IMR-90 (cell line): Measurements from ENCODE around the gene PRKCE. TPM values are rescaled to one million over a fixed set of nuclear protein-coding genes. Genes with fewer than 3 reads are reported as not detected.

Experiments
- ATAC-seq: fragments of 200-7000 bp; cut with Tn5 transposase; 2 replicates; pipeline ENCODE4 v1.9.1; 2020; ENCODE audit warnings: low read depth, mild to moderate bottlenecking, moderate library complexity
- BruUV-seq: library from RNA; stranded (reverse); fragments of 400-500 nt; replicated peaks from 2 replicates; lab custom pipeline; 2021; lab: Mats Ljungman, UMichigan
- CTCF ChIA-PET: fragments of 300-600 bp; formaldehyde crosslinking; extraction: SDS; loops from one replicate; lab custom pipeline; 2021; ENCODE audit warnings: antibody characterized with exemption; lab: Yijun Ruan, JAX
- POLR2A ChIA-PET: fragments of 300-600 bp; sonication (Branson Sonifier 250); formaldehyde crosslinking; loops from one replicate; lab custom pipeline; 2022; ENCODE audit warnings: antibody characterized with exemption; ENCODE audit not compliant: unreplicated experiment; lab: Charles Lee
- DNase-seq: peaks from one replicate; pipeline ENCODE4 v3.0.0; 2013
- H2AFZ ChIP-seq: replicated peaks from 2 replicates; pipeline ENCODE3; 2013; ENCODE audit warnings: low read length, mild to moderate bottlenecking; ENCODE audit not compliant: poor library complexity
- H2AK5ac ChIP-seq: 2 replicates; pipeline ENCODE4 v1.6.1; 2013; ENCODE audit warnings: low read depth, low read length, inconsistent platforms
- H2AK9ac ChIP-seq: replicated peaks from 2 replicates; pipeline ENCODE3; 2013; ENCODE audit warnings: mild to moderate bottlenecking, low read depth, low read length, moderate library complexity; ENCODE audit not compliant: poor library complexity
- H2BK120ac ChIP-seq: 2 replicates; pipeline ENCODE4 v1.6.1; 2013; ENCODE audit warnings: low read depth, low read length, inconsistent platforms
- H2BK15ac ChIP-seq: 3 replicates; pipeline ENCODE4 v1.6.1; 2013; ENCODE audit warnings: low read depth, low read length, inconsistent platforms
- H2BK20ac ChIP-seq: 2 replicates; pipeline ENCODE4 v1.6.1; 2013; ENCODE audit warnings: low read depth, mild to moderate bottlenecking, inconsistent platforms, low read length, moderate library complexity
- H2BK5ac ChIP-seq: 2 replicates; pipeline ENCODE4 v1.6.1; 2013; ENCODE audit warnings: mild to moderate bottlenecking, low read depth, low read length, inconsistent platforms; ENCODE audit not compliant: poor library complexity, severe bottlenecking
- H3K14ac ChIP-seq: replicated peaks from 2 replicates; pipeline ENCODE4 v1.6.1; 2013; ENCODE audit warnings: low read depth, low read length, inconsistent platforms
- H3K18ac ChIP-seq: 2 replicates; pipeline ENCODE4 v1.6.1; 2013; ENCODE audit warnings: low read depth, low read length, control low read depth
- H3K23ac ChIP-seq: 2 replicates; pipeline ENCODE4 v1.6.1; 2013; ENCODE audit warnings: low read depth, low read length, inconsistent platforms
- H3K27ac ChIP-seq: 2 replicates; pipeline ENCODE4 v1.5.1; 2013; ENCODE audit warnings: mild to moderate bottlenecking, control low read depth, low read length; ENCODE audit not compliant: insufficient read depth
- H3K27me3 ChIP-seq: 2 replicates; pipeline ENCODE4 v1.6.1; 2013; ENCODE audit warnings: low read length; ENCODE audit not compliant: control insufficient read depth, insufficient read depth
- H3K36me3 ChIP-seq: 2 replicates; pipeline ENCODE4 v1.6.1; 2013; ENCODE audit warnings: low read length, mixed read lengths; ENCODE audit not compliant: control insufficient read depth, insufficient read depth
- H3K4ac ChIP-seq: 2 replicates; pipeline ENCODE4 v1.6.1; 2013; ENCODE audit warnings: low read depth, low read length, inconsistent platforms
- H3K4me1 ChIP-seq: 2 replicates; pipeline ENCODE4 v1.6.1; 2013; ENCODE audit warnings: low read length, mixed read lengths; ENCODE audit not compliant: control insufficient read depth, insufficient read depth
- H3K4me2 ChIP-seq: 2 replicates; pipeline ENCODE4 v1.6.1; 2013; ENCODE audit warnings: low read depth, mild to moderate bottlenecking, control low read depth, low read length, moderate library complexity
- H3K4me3 ChIP-seq: 2 replicates; pipeline ENCODE4 v1.5.1; 2013; ENCODE audit warnings: low read depth, mild to moderate bottlenecking, control low read depth, low read length, moderate library complexity; ENCODE audit not compliant: insufficient read depth
- H3K56ac ChIP-seq: 2 replicates; pipeline ENCODE4 v1.6.1; 2013; ENCODE audit warnings: low read length, inconsistent platforms; ENCODE audit not compliant: insufficient read depth; ENCODE audit errors: extremely low read depth
- H3K79me1 ChIP-seq, 2 experiments: 2 replicates each; pipeline ENCODE4 v1.6.1; 2013; ENCODE audit warnings: low read length in 2 of 2, inconsistent platforms in 1 of 2, low read depth in 1 of 2
- H3K9ac ChIP-seq: 2 replicates; pipeline ENCODE4 v1.6.1; 2013; ENCODE audit warnings: low read depth, low read length, control low read depth
- H3K9me1 ChIP-seq: 2 replicates; pipeline ENCODE4 v1.6.1; 2013; ENCODE audit warnings: low read length, inconsistent platforms; ENCODE audit not compliant: insufficient read depth
- H3K9me3 ChIP-seq: 2 replicates; pipeline ENCODE4 v1.6.1; 2013; ENCODE audit warnings: low read length; ENCODE audit not compliant: control insufficient read depth, insufficient read depth
- H4K20me1 ChIP-seq: 2 replicates; pipeline ENCODE4 v1.6.1; 2013; ENCODE audit warnings: low read length, inconsistent platforms; ENCODE audit not compliant: insufficient read depth
- H4K5ac ChIP-seq: 2 replicates; pipeline ENCODE4 v1.6.1; 2013; ENCODE audit warnings: mild to moderate bottlenecking, low read depth, low read length, control low read depth
- H4K8ac ChIP-seq, 2 experiments: 2 replicates each; pipeline ENCODE4 v1.6.1; 2013; ENCODE audit warnings: low read depth in 2 of 2, low read length in 2 of 2, control low read depth in 1 of 2, inconsistent platforms in 1 of 2
- H4K91ac ChIP-seq: 2 replicates; pipeline ENCODE4 v1.6.1; 2013; ENCODE audit warnings: low read depth, low read length, inconsistent platforms; ENCODE audit not compliant: insufficient read depth
- BHLHE40 ChIP-seq: fragments of 150-350 bp; IDR thresholded peaks from 2 replicates; pipeline ENCODE4 v1.6.1; 2016; ENCODE audit warnings: mild to moderate bottlenecking, low read depth, low read length
- CHD1 ChIP-seq: IDR thresholded peaks from 2 replicates; pipeline ENCODE4 v1.6.1; 2012; ENCODE audit warnings: low read depth, low read length, improper control_type of control experiment
- ELK1 ChIP-seq: fragments of 150-350 bp; IDR thresholded peaks from 2 replicates; pipeline ENCODE4 v1.6.1; 2016; ENCODE audit warnings: low read depth, mild to moderate bottlenecking, low read length, moderate library complexity, borderline replicate concordance
- FOS ChIP-seq: fragments of 150-350 bp; IDR thresholded peaks from 2 replicates; pipeline ENCODE4 v1.6.1; 2016; ENCODE audit warnings: low read depth, low read length
- NFE2L2 ChIP-seq: fragments of 150-350 bp; IDR thresholded peaks from 2 replicates; pipeline ENCODE4 v1.6.1; 2016; ENCODE audit warnings: low read depth, mild to moderate bottlenecking, low read length
- POLR2A ChIP-seq: IDR thresholded peaks from 2 replicates; pipeline ENCODE4 v1.6.1; 2012; ENCODE audit warnings: mild to moderate bottlenecking, low read depth, low read length
- RAD21 ChIP-seq: IDR thresholded peaks from 2 replicates; pipeline ENCODE4 v1.6.1; 2012; ENCODE audit warnings: low read length, improper control_type of control experiment
- RCOR1 ChIP-seq: IDR thresholded peaks from 2 replicates; pipeline ENCODE4 v1.6.1; 2012; ENCODE audit warnings: mild to moderate bottlenecking, low read length, improper control_type of control experiment; ENCODE audit not compliant: insufficient replicate concordance
- RFX5 ChIP-seq: IDR thresholded peaks from 2 replicates; pipeline ENCODE4 v1.8.0; 2012; ENCODE audit warnings: low read depth, mild to moderate bottlenecking, low read length, moderate library complexity
- SMC3 ChIP-seq: fragments of 150-350 bp; IDR thresholded peaks from 2 replicates; pipeline ENCODE4 v1.6.1; 2016; ENCODE audit warnings: low read depth, mild to moderate bottlenecking, antibody characterized with exemption, low read length, moderate library complexity
- WGBS, 2 experiments: methylation state at CpG; one replicate each; pipeline versions ENCODE4 v1.1.5 to v1.1.7; 2013; ENCODE audit warnings: missing lambda C conversion rate in 2 of 2; ENCODE audit not compliant: insufficient read length in 1 of 2; ENCODE audit errors: extremely low coverage in 2 of 2; 5-methylcytosine and 5-hydroxymethylcytosine counted together
- dilution Hi-C: fragments of 300-500 bp; cut with HindIII; formaldehyde crosslinking; loops from one replicate; pipeline ENCODE4 v1.14.3; 2018; ENCODE audit warnings: low sequenced_read_pairs; ENCODE audit not compliant: unreplicated experiment
- in situ Hi-C: fragments of 300-500 bp; cut with MboI; formaldehyde crosslinking; loops from 3 replicates; pipeline ENCODE4 v1.14.3; 2019; ENCODE audit warnings: low sequenced_read_pairs, inconsistent platforms, mixed read lengths
- intact Hi-C: fragments of 100-400 bp; cut with micrococcal nuclease; formaldehyde crosslinking; loops from 2 replicates; pipeline ENCODE4 v1.10.0; 2022
- polyA plus RNA-seq, 3 experiments: library from polyadenylated mRNA; depleted of rRNA; stranded (reverse); fragments of >200 nt; gene quantifications; 2 replicates each; pipeline ENCODE4 v1.2.3, GENCODE V29; 2012; ENCODE audit warnings: low replicate concordance in 1 of 3
- total RNA-seq: library from RNA; depleted of rRNA; stranded (reverse); fragments of >200 nt; gene quantifications from 2 replicates; pipeline ENCODE4 v1.2.3, GENCODE V29; 2012
- TF ChIP-seq, protein P1 (sequence below): conservative IDR thresholded peaks from 2 replicates; pipeline ENCODE4 v1.5.1; 2012; ENCODE audit warnings: mild to moderate bottlenecking, low read depth, low read length, improper control_type of control experiment

The PRKCE gene
- total and polyA plus RNA-seq, 2 of the 4 experiments (the other 2 are of a cell fraction), result 8.1 to 32.4 TPM

GRCh38 chr2:46174345-46175170 lies 523.1 kb downstream of the PRKCE start:
- Histone ChIP-seq H3K56ac (no peak overlapping the region), H3K4me3 (no peak overlapping the region), H2BK15ac (no peak overlapping the region), H4K8ac (no peak overlapping the region), H3K36me3 (no peaks in the 10 kb centered on the region), H2AFZ (no peak overlapping the region), H3K18ac (no peak overlapping the region), H3K9me1 (peaks cover 22% of the 10 kb centered on the region), H4K91ac (0 out of 2 replicates have a peak overlapping the region, but pooled peaks have one; percentile 2), H3K9me3 (no peaks in the 10 kb centered on the region), H3K9ac (no peak overlapping the region), H3K4me1 (peaks cover 26% of the 10 kb centered on the region), H3K14ac (no peak overlapping the region), H2BK5ac (no peak overlapping the region), H3K4ac (no peak overlapping the region), H2AK9ac (no peak overlapping the region), H4K5ac (no peak overlapping the region), H2AK5ac (no peak overlapping the region), H4K20me1 (no peaks in the 10 kb centered on the region; the same call in 1 of the 2 replicates), H2BK20ac (no peak overlapping the region), H2BK120ac (no peak overlapping the region), H3K23ac (no peak overlapping the region), H3K27ac (no peak overlapping the region), H3K27me3 (no peaks in the 10 kb centered on the region), H3K4me2 (no peak overlapping the region), H3K79me1 (peaks cover 0 to 31% of the 10 kb centered on the region in 2 experiments; a peak in 1 of 4 replicates)
- dilution Hi-C loops, result no loop called here
- ATAC-seq (no peak), DNase-seq (no peak)
- TF ChIP-seq ELK1, result no peak
- TF ChIP-seq RCOR1, result no peak
- no peak for TF ChIP-seq RFX5
- TF ChIP-seq, protein P1, sequence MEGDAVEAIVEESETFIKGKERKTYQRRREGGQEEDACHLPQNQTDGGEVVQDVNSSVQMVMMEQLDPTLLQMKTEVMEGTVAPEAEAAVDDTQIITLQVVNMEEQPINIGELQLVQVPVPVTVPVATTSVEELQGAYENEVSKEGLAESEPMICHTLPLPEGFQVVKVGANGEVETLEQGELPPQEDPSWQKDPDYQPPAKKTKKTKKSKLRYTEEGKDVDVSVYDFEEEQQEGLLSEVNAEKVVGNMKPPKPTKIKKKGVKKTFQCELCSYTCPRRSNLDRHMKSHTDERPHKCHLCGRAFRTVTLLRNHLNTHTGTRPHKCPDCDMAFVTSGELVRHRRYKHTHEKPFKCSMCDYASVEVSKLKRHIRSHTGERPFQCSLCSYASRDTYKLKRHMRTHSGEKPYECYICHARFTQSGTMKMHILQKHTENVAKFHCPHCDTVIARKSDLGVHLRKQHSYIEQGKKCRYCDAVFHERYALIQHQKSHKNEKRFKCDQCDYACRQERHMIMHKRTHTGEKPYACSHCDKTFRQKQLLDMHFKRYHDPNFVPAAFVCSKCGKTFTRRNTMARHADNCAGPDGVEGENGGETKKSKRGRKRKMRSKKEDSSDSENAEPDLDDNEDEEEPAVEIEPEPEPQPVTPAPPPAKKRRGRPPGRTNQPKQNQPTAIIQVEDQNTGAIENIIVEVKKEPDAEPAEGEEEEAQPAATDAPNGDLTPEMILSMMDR, result no peak
- TF ChIP-seq NFE2L2, result no peak
- no peak for TF ChIP-seq BHLHE40
- TF ChIP-seq RAD21, result no peak
- no peak for TF ChIP-seq SMC3
- no peak for TF ChIP-seq CHD1
- no peak for TF ChIP-seq POLR2A
- no peak for TF ChIP-seq FOS
- ChIA-PET CTCF (no interaction called here), POLR2A (no interaction called here)
- in situ Hi-C loops, result no loop called here
- no TSS peak for BruUV-seq
- no CpG with 5 or more reads among the region's 14 CpGs for WGBS, 2 experiments
- intact Hi-C loops, result loop anchor here (5.0 kb wide), 1 partner anchor 77 kb away; no protein-coding TSS in a partner anchor
